GM19023 (cell line): ENCODE data around the gene HAT1.
"Not testable (repeated sequence)": the region's sequence is repeated elsewhere in the genome, so short reads cannot be mapped to it uniquely, and the experiment has no call there.

ENCODE experiments used
- ATAC-seq: cut with Tn5 transposase; IDR thresholded peaks from one replicate; pipeline ENCODE4 v1.9.1; 2021; ENCODE audit warnings: mild to moderate bottlenecking, moderate library complexity; ENCODE audit not compliant: unreplicated experiment

The HAT1 gene

DNA sequence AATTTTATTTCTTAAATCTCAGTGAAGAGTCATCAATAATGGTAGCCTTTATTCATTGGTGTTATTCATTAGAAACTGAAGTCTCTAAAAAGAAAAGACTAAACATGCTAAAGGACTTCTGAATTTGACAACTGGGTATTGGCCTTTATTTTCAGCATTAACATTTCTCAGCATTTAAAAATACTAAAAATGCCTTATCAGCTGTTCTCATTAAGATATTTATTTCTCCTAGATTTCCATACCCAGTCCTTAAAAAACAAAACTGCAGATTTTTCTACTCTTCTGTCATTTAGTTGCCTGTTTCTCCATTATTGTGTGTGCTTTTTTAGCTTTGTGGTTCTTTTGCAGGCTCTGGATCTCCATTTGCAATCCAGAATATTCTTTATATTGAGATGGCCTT lies 46.2 kb downstream of the HAT1 start:
- no peak for ATAC-seq

DNA sequence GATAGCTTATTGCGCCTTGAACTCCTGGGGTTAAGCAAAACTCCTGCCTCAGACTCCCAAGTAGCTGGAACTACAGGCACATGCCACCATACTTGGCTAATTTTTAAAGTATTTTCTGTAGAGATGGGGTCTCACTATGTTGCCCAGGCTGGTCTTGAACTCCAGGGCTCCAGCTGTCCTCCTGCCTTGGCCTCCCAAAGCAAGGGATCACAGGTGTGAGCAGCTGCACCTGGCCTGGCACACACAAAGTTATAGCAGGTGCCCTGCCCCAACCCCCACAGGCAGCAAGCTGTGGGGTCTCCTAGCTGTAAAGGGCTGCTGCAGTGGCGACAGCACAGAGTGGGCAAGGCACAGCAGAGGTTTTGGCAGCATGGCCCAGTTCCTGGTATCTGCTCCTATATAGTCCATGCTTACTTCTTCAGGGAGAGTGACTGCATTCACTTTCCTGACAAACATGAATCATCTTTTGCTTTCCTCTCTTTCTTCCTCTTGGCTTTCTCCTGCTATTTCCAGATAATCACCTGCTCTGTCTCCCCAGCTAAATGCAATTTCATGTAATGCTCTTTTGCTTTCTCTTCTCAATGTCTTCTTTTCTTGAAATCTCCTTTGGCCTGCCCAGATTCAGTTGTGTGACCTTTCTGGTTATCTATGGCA lies 50.2 kb downstream of the HAT1 start:
- ATAC-seq: no peak

DNA sequence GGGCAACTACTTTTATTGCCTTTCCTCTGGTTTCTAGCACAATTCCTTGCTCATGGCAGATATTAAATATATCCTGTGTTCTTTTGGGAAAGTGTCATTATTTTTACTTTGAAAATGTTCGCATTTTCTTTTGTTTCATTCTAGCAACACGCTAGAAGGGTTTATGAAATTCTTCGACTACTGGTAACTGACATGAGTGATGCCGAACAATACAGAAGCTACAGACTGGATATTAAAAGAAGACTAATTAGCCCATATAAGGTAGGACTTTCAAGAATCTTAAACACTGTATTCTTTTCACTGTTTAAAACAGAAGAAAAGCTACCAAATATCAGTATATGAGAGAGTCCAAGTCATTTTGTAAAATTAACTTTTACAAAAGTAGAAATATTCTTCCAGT lies 56.8 kb downstream of the HAT1 start:
- no peak for ATAC-seq

DNA sequence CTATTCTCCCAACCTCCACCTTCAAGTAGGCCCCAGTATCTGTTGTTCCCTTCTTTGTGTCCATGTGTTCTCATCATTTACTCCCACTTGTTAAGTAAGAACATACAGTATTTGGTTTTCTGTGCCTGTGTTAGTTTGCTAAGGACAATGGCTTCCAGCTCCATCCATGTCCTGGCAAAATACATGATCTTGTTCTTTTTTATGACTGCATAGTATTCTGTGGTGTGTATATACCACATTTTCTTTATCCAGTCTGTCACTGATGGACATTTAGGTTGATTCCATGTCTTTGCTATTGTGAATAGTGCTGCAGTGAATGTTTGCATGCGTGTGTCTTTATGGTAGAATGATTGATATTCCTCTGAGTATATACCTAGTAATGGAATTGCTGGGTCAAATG lies 61.7 kb downstream of the HAT1 start:
- ATAC-seq: not testable (repeated sequence)

DNA sequence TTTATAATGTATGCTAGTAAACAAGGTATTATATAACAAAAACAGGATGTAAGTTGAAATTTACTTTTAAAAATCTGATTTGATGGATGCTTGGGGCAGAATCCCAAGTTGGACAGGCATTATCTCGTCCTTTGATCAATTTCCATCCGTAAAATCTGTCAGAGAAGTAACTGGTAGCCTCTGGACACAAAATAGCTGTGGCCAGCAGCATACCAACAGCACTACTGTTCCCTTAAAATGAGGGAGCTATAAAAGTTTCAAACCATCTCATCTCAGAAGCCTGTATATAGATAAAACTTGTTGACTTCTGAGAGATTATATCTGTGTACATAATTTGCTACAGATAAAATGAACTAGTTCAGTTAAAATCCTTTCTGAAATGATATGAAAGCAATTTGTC lies 62.8 kb downstream of the HAT1 start:
- ATAC-seq: no peak

DNA sequence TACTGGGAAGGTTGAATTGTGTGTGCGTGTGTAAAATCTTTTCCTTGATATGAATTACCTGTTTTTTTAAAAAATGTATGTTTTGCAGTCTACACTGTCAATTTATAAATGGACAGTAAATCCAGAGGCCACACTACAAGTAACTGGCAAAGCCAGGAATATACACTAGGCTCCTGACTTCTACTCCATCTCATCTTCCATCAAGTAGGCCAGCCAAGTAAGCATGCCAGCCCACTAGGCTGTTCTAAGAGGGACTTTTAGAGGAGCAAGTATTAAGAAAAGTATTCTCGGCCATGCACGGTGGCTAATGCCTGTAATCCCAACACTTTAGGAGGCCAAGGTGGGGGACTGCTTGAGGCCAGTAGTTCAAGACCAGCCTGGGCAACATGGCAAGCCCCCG lies 64.5 kb downstream of the HAT1 start:
- no peak for ATAC-seq

DNA sequence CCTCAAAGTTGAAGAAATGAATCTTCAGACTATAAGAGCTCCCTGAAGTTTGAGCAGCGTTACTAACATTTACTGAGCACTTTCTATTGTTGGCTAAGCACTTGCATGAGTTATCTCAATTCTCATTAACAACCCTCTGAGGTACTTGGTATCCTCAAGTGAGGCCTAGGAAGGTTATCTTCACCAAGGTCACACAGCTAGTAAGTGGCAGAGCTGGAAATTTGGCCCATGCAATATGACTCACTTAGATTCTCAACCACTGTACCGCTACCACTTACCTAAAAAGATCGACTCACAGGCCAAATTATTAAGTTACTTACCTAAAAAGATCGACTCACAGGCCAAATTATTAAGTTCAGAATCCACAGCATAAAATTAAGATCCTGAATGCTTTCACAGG lies 68.8 kb downstream of the HAT1 start:
- no peak for ATAC-seq

DNA sequence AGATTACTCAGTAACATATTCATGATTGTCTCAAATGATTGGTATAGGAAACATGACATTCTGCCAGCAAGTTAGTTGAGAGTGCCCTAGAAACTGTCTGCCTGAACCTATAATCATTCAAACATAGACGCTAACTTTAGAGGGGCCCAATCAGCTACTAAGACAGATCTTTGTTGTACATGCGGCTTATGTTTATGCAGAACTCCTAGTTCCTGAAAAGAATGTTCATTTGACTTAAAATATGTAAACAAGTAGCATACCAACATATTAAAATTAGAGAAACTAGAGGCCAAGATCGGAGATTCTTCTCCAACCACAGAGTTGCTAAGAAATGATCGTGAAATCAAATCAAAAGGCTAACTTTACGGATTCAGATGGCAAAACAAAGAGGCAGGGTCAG lies 73.3 kb downstream of the HAT1 start:
- ATAC-seq: no peak

DNA sequence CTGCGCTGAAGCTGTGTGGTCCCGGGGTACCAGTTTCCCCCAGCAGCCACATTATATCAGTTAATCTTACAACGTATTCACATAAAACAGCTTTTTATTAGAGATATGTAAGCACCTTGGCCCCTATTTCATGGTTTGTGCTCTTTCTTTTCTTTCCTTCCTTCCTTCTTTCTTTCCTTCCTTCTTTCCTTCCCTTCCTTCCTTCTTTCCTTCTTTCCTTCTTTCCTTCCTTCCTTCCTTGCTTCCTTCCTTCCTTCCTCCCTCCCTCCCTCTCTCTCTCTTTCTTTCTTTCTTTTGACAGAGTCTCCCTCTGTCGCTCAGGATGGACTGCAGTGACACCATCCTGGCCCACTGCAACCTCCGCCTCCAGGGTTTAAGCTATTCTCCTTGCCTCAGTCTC lies 73.8 kb downstream of the HAT1 start:
- ATAC-seq: no peak

DNA sequence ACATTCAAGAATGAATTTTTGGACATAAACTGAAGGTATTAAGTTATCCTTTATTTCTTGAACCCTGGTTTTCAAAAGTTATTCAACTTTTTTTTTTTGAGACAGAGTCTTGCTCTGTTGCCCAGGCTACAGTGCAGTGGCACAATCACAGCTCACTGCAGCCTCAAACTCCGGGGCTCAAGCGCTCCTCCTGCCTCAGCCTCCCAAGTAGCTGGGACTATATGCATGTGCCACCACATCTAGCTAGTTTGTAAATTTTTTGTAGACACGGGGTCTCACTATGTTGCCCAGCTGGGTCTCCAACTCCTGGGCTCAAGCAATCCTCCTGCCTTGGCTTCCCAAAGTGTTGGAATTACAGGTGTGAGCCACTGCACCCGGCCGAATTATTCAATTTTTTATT lies 74.8 kb downstream of the HAT1 start:
- ATAC-seq: not testable (repeated sequence)

DNA sequence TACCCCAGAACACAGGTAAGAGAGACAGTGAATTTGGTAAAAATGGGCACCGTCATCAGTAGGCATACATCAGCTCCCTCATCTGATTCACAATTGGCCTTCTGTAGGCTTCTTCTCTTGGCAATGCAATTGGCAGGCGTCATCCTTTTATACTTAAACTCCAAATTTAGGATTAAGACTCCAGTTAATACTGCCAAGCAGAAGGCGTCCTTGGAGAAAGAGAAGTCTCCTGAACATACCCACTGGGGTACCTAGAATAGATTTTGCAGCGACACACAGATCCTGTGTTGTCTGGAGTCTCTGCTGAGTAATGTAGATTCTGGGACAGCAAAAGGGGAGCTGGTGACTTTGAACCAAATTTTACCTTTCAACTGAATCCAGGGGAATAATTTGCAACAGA lies 76.9 kb downstream of the HAT1 start:
- no peak for ATAC-seq

DNA sequence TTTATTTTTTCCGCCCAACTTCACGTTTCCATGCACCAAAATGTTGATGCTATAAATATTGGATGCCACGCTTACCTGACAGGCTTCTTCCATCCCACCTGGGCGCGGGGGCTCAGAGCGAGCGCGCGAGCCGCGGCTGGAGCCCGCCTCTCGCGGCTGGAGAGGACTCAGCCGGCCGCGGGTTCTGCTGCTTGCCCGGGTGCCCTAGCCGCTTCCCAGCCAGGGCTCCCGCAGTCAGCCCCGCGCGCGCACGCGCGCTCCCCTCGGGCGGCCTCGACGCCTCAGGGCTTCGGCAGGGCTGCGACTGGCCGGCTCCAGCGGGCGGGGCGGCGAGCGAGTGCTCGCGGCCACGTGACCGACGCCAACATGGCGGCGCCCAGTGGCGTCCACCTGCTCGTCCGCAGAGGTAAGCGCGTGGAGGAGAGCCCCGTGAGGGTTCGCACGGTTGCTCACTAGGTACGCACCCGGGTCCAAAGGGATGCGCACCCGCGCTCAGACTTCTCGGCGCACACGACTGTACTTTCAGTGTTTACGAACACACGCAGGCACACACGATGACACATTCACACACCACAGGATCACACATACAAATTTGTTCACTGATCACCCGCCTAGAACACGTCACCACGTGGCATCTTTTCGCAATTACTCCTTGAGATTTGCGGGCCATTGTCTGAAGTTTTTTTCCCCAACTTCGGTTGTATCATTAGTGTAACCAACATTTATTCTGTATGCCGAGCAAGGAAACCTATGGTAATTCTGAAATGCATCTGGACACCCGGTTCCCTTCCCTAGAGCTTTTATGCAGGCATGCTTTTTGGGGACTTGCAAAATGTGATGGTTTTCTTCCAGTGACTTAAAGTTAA lies 77.6 kb downstream of the HAT1 start, which contains the start of gene METAP1D:
TSS of gene METAP1D (plus strand) at position 350 of the 866 bp plus-strand sequence. CDS start at position 367, 17 bp downstream.
- ATAC-seq: peak; percentile 99

DNA sequence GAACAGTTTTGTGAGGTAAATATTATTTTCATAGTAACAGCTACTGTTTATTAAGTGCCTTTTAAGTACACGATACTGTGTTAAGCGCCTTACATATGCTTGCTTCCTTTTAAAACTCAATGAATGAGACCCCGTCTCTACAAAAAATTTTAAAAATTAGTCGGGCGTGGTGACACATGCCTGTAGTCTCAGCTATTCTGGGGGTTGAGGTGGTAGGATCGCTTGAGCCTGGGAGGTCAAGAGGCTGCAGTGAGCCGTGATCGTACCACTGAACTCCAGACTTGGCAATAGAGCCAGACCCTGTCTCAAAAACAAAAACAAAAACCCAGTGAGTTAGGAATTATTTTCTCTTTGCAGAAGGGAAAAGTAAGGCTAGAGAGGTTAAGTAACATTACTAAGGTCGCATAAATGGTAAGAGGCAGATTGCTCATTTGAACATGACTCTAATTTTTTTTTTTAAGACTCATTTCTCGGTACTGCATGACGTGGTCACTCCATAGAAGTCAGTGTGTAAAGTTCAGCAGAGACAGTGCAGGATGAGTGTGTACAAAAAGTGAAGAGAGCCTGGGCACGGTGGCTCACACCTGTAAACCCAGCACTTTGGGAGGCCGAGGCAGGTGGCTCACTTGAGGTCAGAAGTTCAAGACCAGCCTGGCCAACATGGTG lies 78.6 kb downstream of the HAT1 start:
- ATAC-seq: no peak

DNA sequence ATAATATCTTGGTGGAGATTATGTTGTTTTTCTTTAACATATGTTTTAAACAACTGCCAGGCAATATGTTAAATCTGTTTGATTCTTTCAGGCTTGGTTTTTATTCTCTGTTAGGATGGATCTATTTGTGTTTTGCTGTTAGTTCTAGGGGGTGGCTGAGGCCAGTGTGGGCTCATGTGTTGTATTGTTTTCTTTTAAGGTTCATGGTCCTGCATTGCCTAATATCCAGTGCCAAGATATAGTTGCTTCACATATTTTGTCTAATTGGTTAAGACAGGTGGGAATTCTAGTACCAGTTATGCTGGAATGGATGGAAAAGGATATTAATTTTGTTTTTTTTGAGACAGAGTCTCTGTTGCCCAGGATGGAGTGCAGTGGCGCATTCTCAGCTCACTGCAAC lies 85.1 kb downstream of the HAT1 start:
- no peak for ATAC-seq

DNA sequence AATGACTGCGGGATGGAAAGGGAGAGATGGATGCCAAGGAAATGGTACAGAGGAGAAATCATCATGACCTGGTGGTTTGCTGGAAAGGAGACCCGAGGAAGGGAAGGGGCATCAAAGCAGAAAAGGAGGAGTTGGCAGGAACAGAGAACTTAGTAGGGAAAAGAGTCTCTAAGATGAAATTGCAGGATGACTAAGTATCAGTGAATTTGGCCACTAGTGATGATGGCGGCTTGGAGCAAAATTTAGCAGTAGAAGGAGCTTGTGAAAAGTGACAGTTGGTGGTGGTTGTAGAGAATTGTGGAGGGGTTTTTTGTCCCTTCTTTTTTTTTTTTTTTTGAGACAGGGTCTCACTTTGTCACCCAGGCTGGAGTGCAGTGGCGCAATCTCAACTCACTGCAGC lies 87.6 kb downstream of the HAT1 start:
- no peak for ATAC-seq

DNA sequence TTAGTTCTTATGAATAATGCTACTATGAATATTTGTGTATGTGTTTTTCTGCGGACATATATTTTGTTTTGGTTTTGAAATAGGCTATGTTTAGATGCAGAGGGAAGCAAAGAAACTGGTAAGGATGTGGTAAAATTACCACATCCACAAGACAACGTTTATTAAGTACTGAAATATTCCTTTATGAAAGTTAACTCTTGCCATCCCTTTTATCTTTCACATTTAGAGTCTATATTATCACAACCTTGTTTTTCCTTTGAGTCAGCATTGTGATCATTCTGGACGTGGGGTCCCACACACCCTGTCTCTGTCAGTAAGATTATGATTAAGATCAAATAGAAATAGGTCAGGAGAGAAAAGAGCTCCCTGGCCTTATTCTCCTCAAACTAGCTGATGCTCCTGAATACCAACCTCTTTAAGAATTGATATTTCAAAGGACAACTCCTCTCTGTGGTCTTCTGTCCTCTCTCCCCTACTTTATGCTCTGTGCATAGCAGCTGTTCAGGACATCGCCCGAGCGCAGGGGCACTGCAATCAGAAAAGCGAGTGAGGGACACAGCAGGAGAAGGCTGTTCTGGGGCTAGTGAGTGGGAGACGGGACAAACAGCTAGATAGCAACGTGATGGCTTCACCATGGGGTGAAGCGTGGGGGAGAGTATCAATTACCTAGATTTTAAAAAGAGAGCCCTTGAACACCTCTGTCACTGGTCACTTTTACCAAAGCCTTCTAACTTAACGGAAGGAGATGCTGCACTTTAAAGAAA lies 89.7 kb downstream of the HAT1 start:
- ATAC-seq: no peak

DNA sequence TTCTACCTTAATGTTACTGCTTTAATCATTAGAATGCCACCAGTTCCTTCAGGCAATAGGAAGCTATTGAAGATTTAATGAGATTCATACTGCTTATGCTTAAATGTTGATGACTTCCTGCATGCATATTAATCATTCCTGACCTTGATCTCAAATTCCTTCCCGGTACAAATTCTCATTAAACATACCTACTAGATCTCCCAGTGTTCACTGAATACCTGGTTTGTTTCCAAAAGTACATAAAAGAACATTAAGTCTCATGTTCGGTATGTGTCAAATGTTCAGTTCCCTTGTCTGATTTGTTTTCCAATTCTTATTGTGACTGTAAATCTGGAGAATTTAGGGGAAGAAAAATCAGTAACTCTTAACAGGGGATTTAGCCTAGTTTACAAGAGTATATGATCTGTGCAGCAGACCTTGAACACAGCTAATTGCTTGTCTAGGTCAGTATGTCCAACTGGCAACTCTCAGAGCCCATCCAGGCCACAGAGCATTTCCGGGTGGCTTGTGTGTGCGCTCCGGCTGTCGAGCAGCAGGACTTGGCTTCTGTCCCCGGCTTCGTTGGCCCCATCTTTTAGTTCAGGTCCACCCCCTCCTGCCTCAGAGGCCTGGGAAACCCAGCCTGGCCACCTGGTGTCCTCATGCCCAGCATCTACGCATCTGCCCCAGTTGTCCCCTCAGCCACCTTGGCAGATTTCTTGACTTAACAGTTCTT lies 90.6 kb downstream of the HAT1 start:
- ATAC-seq: no peak

DNA sequence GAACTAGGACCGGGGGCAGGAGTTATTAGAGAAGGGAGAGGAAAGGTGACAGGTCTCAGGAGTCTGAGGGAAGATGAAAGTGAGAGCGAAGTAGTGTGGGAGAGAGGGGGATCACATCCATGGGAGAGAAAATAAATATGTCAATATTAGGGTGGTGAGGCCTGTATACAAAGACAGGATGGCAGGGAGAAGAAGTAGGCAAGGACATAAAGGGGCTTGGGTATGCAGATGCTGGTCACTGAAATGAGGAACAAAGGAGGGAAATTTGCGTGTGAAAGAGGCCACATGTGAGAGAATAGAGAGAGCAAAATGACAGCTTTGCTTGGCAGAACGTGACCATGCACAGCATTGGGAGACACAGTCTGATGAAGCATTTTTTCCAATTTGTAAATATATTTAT lies 91.1 kb downstream of the HAT1 start:
- ATAC-seq: peak; percentile 55

DNA sequence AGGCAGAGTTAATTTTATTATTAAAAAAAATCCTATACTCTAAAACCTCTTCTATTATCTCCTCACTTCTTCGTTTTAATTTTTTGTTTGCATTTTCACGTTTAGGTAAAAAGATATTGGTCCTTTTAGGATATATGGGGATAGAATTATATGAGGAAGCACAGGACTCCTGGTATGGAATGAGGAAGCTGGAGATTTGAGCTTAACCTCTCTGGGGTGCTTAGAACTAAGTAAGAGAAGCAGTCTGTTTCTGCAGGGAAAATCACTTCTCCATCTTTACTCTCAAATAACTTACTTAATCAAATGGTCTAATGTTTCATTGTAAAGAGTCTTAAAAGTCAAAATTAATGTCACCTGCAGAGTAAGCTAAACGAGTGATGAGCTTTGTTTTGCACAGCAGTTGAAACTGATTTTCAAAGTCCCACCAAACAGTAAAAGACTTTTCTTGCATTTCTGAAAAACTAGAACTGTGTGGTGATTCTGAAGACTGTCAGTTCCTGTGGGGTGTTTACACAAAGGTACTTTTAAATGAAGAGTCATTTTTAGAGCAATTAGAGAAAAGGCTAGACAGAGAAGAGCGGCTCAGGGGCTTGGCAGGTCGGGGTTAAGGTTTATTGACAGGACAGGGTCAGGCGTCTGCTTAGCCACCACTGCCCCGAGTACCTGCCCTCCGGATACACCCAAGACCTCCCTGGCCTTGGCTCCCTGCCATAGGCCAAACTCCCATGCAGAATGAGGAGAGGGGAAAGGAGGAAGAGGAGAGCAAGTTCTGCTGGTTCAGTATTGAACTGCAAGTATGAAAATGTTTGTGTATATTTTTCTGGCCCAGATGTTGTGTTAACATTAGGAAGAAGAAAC lies 99.0 kb downstream of the HAT1 start:
- ATAC-seq: no peak

DNA sequence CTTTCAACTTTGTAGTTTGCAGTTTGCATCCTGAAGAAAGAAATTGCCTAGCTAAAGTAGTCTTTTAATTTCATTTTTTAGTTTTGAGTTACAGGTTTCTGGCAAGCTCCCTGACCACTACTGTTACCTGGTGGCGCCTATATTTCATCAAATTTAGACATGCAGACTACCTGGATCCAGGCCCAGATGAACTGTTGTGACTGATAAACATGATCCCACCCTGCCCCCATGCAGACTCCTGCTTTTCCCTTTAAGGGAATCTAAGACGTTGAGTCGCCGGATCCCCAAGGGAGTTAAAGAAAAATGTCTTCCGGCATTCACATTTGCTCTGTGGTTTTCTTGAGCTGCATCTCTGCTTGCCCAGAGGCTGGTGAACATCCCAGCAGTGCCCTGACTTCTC lies 99.7 kb downstream of the HAT1 start:
- ATAC-seq: no peak
